ENCODE measurements around the gene TBC1D22A. TPM values are rescaled to one million over a fixed set of nuclear protein-coding genes. Genes with fewer than 3 reads are reported as not detected.

The TBC1D22A gene
- total and polyA plus RNA-seq, 4 donors = 4.1 to 12.4 (median 8.4) TPM

GRCh38 chr22:47164514-47165337 is 402.3 kb downstream of the TBC1D22A start:
- Histone ChIP-seq H3K4me1 (ENCODE audit: control insufficient read depth in 4 of 4, insufficient read depth in 4 of 4, low read length in 3 of 4) (no peaks in the 10 kb centered on the region), H3K27ac (ENCODE audit: low read depth in 1 of 2, low read length in 2 of 2) (peak overlapping the region in 1 of 2 donors; percentile 53), H3K9ac (ENCODE audit: low read depth in 1 of 2, low read length in 2 of 2) (no peak overlapping the region), H3K9me3 (ENCODE audit: control insufficient read depth in 4 of 4, low read length in 3 of 4) (no peaks in the 10 kb centered on the region), H3K4me3 (ENCODE audit: low read depth in 1 of 3, low read length in 3 of 3) (no peak overlapping the region), H3K36me3 (ENCODE audit: control insufficient read depth in 4 of 4, insufficient read depth in 3 of 4, low read depth in 1 of 4, low read length in 3 of 4) (peaks cover 0 to 3% (median 0%) of the 10 kb centered on the region in 4 donors), H3K27me3 (ENCODE audit: control insufficient read depth in 4 of 4, insufficient read depth in 4 of 4, low read length in 3 of 4) (no peaks in the 10 kb centered on the region)
- 83% methylated on average over 28 of the region's 28 CpGs for WGBS
- peak; percentile 80 for TF ChIP-seq NR2F2 (IDR thresholded peaks at IDR 0.05)
- TF ChIP-seq RXRA (IDR thresholded peaks at IDR 0.05) = no peak
- TF ChIP-seq, protein P1, sequence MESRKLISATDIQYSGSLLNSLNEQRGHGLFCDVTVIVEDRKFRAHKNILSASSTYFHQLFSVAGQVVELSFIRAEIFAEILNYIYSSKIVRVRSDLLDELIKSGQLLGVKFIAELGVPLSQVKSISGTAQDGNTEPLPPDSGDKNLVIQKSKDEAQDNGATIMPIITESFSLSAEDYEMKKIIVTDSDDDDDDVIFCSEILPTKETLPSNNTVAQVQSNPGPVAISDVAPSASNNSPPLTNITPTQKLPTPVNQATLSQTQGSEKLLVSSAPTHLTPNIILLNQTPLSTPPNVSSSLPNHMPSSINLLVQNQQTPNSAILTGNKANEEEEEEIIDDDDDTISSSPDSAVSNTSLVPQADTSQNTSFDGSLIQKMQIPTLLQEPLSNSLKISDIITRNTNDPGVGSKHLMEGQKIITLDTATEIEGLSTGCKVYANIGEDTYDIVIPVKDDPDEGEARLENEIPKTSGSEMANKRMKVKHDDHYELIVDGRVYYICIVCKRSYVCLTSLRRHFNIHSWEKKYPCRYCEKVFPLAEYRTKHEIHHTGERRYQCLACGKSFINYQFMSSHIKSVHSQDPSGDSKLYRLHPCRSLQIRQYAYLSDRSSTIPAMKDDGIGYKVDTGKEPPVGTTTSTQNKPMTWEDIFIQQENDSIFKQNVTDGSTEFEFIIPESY (IDR thresholded peaks at IDR 0.05) = no peak
- DNase-seq (ENCODE audit: low spot score) = no peak

- Histone ChIP-seq H3K9ac (ENCODE audit: low read depth in 1 of 2, low read length in 2 of 2) (no peak overlapping the region), H3K4me1 (ENCODE audit: control insufficient read depth in 4 of 4, insufficient read depth in 4 of 4, low read length in 3 of 4) (no peaks in the 10 kb centered on the region), H3K4me3 (ENCODE audit: low read depth in 1 of 3, low read length in 3 of 3) (no peak overlapping the region), H3K9me3 (ENCODE audit: control insufficient read depth in 4 of 4, low read length in 3 of 4) (no peaks in the 10 kb centered on the region), H3K27ac (ENCODE audit: low read depth in 1 of 2, low read length in 2 of 2) (no peak overlapping the region), H3K27me3 (ENCODE audit: control insufficient read depth in 4 of 4, insufficient read depth in 4 of 4, low read length in 3 of 4) (no peaks in the 10 kb centered on the region), H3K36me3 (ENCODE audit: control insufficient read depth in 4 of 4, insufficient read depth in 3 of 4, low read depth in 1 of 4, low read length in 3 of 4) (peaks cover 0 to 3% (median 0%) of the 10 kb centered on the region in 4 donors)
- no peak for DNase-seq (ENCODE audit: low spot score)
- 96% methylated on average over 25 of the region's 25 CpGs for whole genome bisulfite sequencing
- TF ChIP-seq HNF4G (IDR thresholded peaks at IDR 0.05) (no peak), HNF4A (conservative IDR thresholded peaks at IDR 0.05) (no peak), NR2F2 (IDR thresholded peaks at IDR 0.05) (no peak), RAD21 (IDR thresholded peaks at IDR 0.05) (no peak), TAF1 (conservative IDR thresholded peaks at IDR 0.05) (no peak), FOXA2 (IDR thresholded peaks at IDR 0.05) (no peak), SP1 (IDR thresholded peaks at IDR 0.05) (no peak), EGR1 (IDR thresholded peaks at IDR 0.05; ENCODE audit: low read depth in 2 of 2) (no peak), MAX (IDR thresholded peaks at IDR 0.05) (no peak), ATF3 (IDR thresholded peaks at IDR 0.05) (no peak), FOXA1 (IDR thresholded peaks at IDR 0.05) (no peak), YY1 (IDR thresholded peaks at IDR 0.05) (no peak), JUND (IDR thresholded peaks at IDR 0.05) (no peak), CTCF (IDR thresholded peaks at IDR 0.05; ENCODE audit: low read depth, low read length, missing input control) (no peak), RXRA (IDR thresholded peaks at IDR 0.05) (no peak)
- TF ChIP-seq, protein P1 (IDR thresholded peaks at IDR 0.05) = no peak
These were observed 403.0 kb downstream of the TBC1D22A start for GRCh38 chr22:47165338-47166032.
